ENCODE results near the gene PIK3CD. TPM values are rescaled to one million over a fixed set of nuclear protein-coding genes. Genes with fewer than 3 reads are reported as not detected.

The PIK3CD gene
- total RNA-seq, 1 experiment from 2014 or later: 10.3 TPM

GRCh38 chr1:9737671-9738070, 86.1 kb downstream of the PIK3CD start:
- H3K4me2 ChIP-seq: no peak overlapping the region
- POLR2A ChIA-PET (ENCODE audit: unreplicated experiment): interaction anchor here (0.7 kb wide), 1 partner anchor 39 kb away, joined by 3 read pairs; no protein-coding TSS in a partner anchor
- no peaks in the 10 kb centered on the region for H3K27me3 ChIP-seq (ENCODE audit: insufficient read depth, low read depth)
- H4K20me1 ChIP-seq (ENCODE audit: insufficient read depth): no peaks in the 10 kb centered on the region
- no peaks in the 10 kb centered on the region for H3K9me2 ChIP-seq (ENCODE audit: insufficient read depth)
- no peak for TF ChIP-seq CTCF (conservative IDR thresholded peaks at IDR 0.05)
- no peak for TF ChIP-seq EZH2 (IDR thresholded peaks at IDR 0.05; ENCODE audit: low read depth)
- no peak overlapping the region for H3K4me3 ChIP-seq
- no peak overlapping the region for H2AFZ ChIP-seq
- H3K9me3 ChIP-seq (ENCODE audit: insufficient read depth, low read depth): no peaks in the 10 kb centered on the region
- CTCF ChIA-PET: no interaction called here
- no peaks in the 10 kb centered on the region for H3K36me3 ChIP-seq (ENCODE audit: low read depth)
- H3F3A ChIP-seq (ENCODE audit: insufficient read depth, low read depth): no peaks in the 10 kb centered on the region
- no peaks in the 10 kb centered on the region for H3K4me1 ChIP-seq (replicated peaks; ENCODE audit: insufficient read depth)
- H3K79me2 ChIP-seq (ENCODE audit: low read depth): no peaks in the 10 kb centered on the region
- no peak overlapping the region for H3K27ac ChIP-seq
- intact Hi-C loops (cut with micrococcal nuclease; ENCODE audit: unreplicated experiment): no loop called here
- BruUV-seq (replicated peaks): no TSS peak
- no peak for DNase-seq

- H3K36me3 ChIP-seq (ENCODE audit: low read depth): no peaks in the 10 kb centered on the region
- DNase-seq: no peak
- no peak overlapping the region for H2AFZ ChIP-seq
- H4K20me1 ChIP-seq (ENCODE audit: insufficient read depth): no peaks in the 10 kb centered on the region
- H3K9me2 ChIP-seq (ENCODE audit: insufficient read depth): no peaks in the 10 kb centered on the region
- H3K4me2 ChIP-seq: no peak overlapping the region
- no peaks in the 10 kb centered on the region for H3K79me2 ChIP-seq (ENCODE audit: low read depth)
- H3K27ac ChIP-seq: no peak overlapping the region
- H3K27me3 ChIP-seq (ENCODE audit: insufficient read depth, low read depth): no peaks in the 10 kb centered on the region
- ChIA-PET POLR2A (ENCODE audit: unreplicated experiment) (no interaction called here), CTCF (interaction anchor here (0.5 kb wide), 1 partner anchor 23 kb away, joined by 7 read pairs; no protein-coding TSS in a partner anchor)
- no peaks in the 10 kb centered on the region for H3K9me3 ChIP-seq (ENCODE audit: insufficient read depth, low read depth)
- no peak overlapping the region for H3K4me3 ChIP-seq
- TF ChIP-seq CTCF (conservative IDR thresholded peaks at IDR 0.05): no peak
- no peak for TF ChIP-seq EZH2 (IDR thresholded peaks at IDR 0.05; ENCODE audit: low read depth)
- BruUV-seq (replicated peaks): no TSS peak
- H3K4me1 ChIP-seq (replicated peaks; ENCODE audit: insufficient read depth): no peaks in the 10 kb centered on the region
- intact Hi-C loops (cut with micrococcal nuclease; ENCODE audit: unreplicated experiment): no loop called here
- no peaks in the 10 kb centered on the region for H3F3A ChIP-seq (ENCODE audit: insufficient read depth, low read depth)
Measured at GRCh38 chr1:9744106-9744799, 92.7 kb downstream of the PIK3CD start.

- no peak for TF ChIP-seq CTCF (conservative IDR thresholded peaks at IDR 0.05)
- TF ChIP-seq EZH2 (IDR thresholded peaks at IDR 0.05; ENCODE audit: low read depth): no peak
- Histone ChIP-seq H3K79me2 (ENCODE audit: low read depth) (no peaks in the 10 kb centered on the region), H3K27ac (no peak overlapping the region), H2AFZ (no peak overlapping the region), H3K4me1 (replicated peaks; ENCODE audit: insufficient read depth) (no peaks in the 10 kb centered on the region), H3K27me3 (ENCODE audit: insufficient read depth, low read depth) (no peaks in the 10 kb centered on the region), H3K4me2 (no peak overlapping the region), H3K9me2 (ENCODE audit: insufficient read depth) (no peaks in the 10 kb centered on the region), H3K4me3 (no peak overlapping the region), H3K36me3 (ENCODE audit: low read depth) (no peaks in the 10 kb centered on the region), H4K20me1 (ENCODE audit: insufficient read depth) (no peaks in the 10 kb centered on the region), H3F3A (ENCODE audit: insufficient read depth, low read depth) (no peaks in the 10 kb centered on the region), H3K9me3 (ENCODE audit: insufficient read depth, low read depth) (no peaks in the 10 kb centered on the region)
- no peak for DNase-seq
- BruUV-seq (replicated peaks): no TSS peak
- intact Hi-C loops (cut with micrococcal nuclease; ENCODE audit: unreplicated experiment): no loop called here
- POLR2A ChIA-PET (ENCODE audit: unreplicated experiment): no interaction called here
- CTCF ChIA-PET: interaction anchor here (0.6 kb wide), 1 partner anchor 12 kb away, joined by 5 read pairs; no protein-coding TSS in a partner anchor
Measured at GRCh38 chr1:9746211-9746610, 94.7 kb downstream of the PIK3CD start.

Measured in PC-9 (cell line).